GM12878 (cell line): ENCODE measurements around the gene ARL2. TPM values are rescaled to one million over a fixed set of nuclear protein-coding genes. Genes with fewer than 3 reads are reported as not detected.
"Not testable (repeated sequence)": the region's sequence is repeated elsewhere in the genome, so short reads cannot be mapped to it uniquely, and the experiment has no call there.

Source experiments
- ATAC-seq: fragments of 200-7000 bp; cut with Tn5 transposase; 3 replicates; pipeline ENCODE4 v1.9.1; 2020; ENCODE audit warnings: mild to moderate bottlenecking, moderate library complexity
- BruUV-seq: library from RNA; stranded (reverse); fragments of 400-500 nt; replicated peaks from 2 replicates; lab custom pipeline; 2021; lab: Mats Ljungman, UMichigan
- CTCF ChIA-PET: fragments of 300-600 bp; sonication (Branson Sonifier 250); formaldehyde crosslinking; extraction: SDS; loops from one replicate; lab custom pipeline; 2021; ENCODE audit warnings: inconsistent platforms; lab: Yijun Ruan, JAX
- POLR2A ChIA-PET: fragments of 350-600 bp; formaldehyde crosslinking; extraction: SDS; loops from one replicate; lab custom pipeline; 2021; ENCODE audit warnings: inconsistent platforms; lab: Charles Lee
- RAD21 ChIA-PET: fragments of 300-600 bp; sonication (Branson Sonifier 250); formaldehyde crosslinking; loops from one replicate; lab custom pipeline; 2023; ENCODE audit warnings: antibody characterized with exemption; ENCODE audit not compliant: unreplicated experiment; lab: Charles Lee
- SMC1A ChIA-PET: fragments of 300-600 bp; sonication (Branson Sonifier 250); formaldehyde crosslinking; loops from one replicate; lab custom pipeline; 2023; ENCODE audit not compliant: unreplicated experiment, uncharacterized antibody; lab: Charles Lee
- DNase-seq: peaks from one replicate; pipeline ENCODE4 v3.0.0-alpha.2; 2011; ENCODE audit warnings: low read depth, low spot score
- FAIRE-seq: peaks from 3 replicates; lab custom pipeline; 2011; peaks lifted over from hg19 to GRCh38; lab: Jason Lieb, UNC
- H2AFZ ChIP-seq: 2 replicates; pipeline ENCODE4 v1.6.0; 2011; ENCODE audit warnings: low read depth, low read length, control low read depth; ENCODE audit not compliant: control insufficient read depth
- H3K27ac ChIP-seq: 2 replicates; pipeline ENCODE4 v1.5.1; 2011; ENCODE audit warnings: control low read depth; ENCODE audit not compliant: control insufficient read depth, insufficient read depth
- H3K27me3 ChIP-seq, 2 experiments: replicated peaks in 1 of 2; 2 replicates each; pipeline versions ENCODE4 v1.6.0 to v1.6.1; 2011; ENCODE audit warnings: low read length in 1 of 2; ENCODE audit not compliant: control insufficient read depth in 2 of 2, insufficient read depth in 2 of 2
- H3K36me3 ChIP-seq, 2 experiments: 2 replicates each; pipeline ENCODE4 v1.5.1; 2011; ENCODE audit warnings: low read length in 1 of 2; ENCODE audit not compliant: control insufficient read depth in 2 of 2, insufficient read depth in 2 of 2
- H3K4me1 ChIP-seq: 2 replicates; pipeline ENCODE4 v1.6.1; 2011; ENCODE audit warnings: mild to moderate bottlenecking, low read length, moderate library complexity, mixed read lengths; ENCODE audit not compliant: control insufficient read depth, insufficient read depth
- H3K4me2 ChIP-seq: 2 replicates; pipeline ENCODE4 v1.6.0; 2011; ENCODE audit warnings: control low read depth; ENCODE audit not compliant: control insufficient read depth, insufficient read depth
- H3K4me3 ChIP-seq: fragments of 200-600 bp; sonication (generic); 2 replicates; pipeline ENCODE4 v1.5.1; 2016
- H3K79me2 ChIP-seq: 2 replicates; pipeline ENCODE4 v1.6.0; 2011; ENCODE audit warnings: low read length; ENCODE audit not compliant: control insufficient read depth, insufficient read depth
- H3K9ac ChIP-seq: 2 replicates; pipeline ENCODE4 v1.8.0; 2011; ENCODE audit warnings: low read length, control low read depth, mixed read lengths; ENCODE audit not compliant: control insufficient read depth, insufficient read depth
- H3K9me3 ChIP-seq: replicated peaks from 3 replicates; pipeline ENCODE4 v1.5.1; 2011; ENCODE audit warnings: mild to moderate bottlenecking, low read length; ENCODE audit not compliant: control insufficient read depth, insufficient read depth
- H4K20me1 ChIP-seq: 2 replicates; pipeline ENCODE4 v1.6.0; 2011; ENCODE audit not compliant: control insufficient read depth, insufficient read depth
- NFYA ChIP-seq: IDR thresholded peaks from 2 replicates; pipeline ENCODE4 v1.6.1; 2011; ENCODE audit warnings: low read depth, mild to moderate bottlenecking, low read length, improper control_type of control experiment, borderline replicate concordance
- NFYB ChIP-seq: IDR thresholded peaks from 2 replicates; pipeline ENCODE4 v1.6.1; 2011; ENCODE audit warnings: low read depth, mild to moderate bottlenecking, low read length, improper control_type of control experiment, moderate library complexity; ENCODE audit not compliant: insufficient read depth
- PML ChIP-seq: IDR thresholded peaks from 2 replicates; pipeline ENCODE4 v1.6.1; 2012; ENCODE audit warnings: low read length, inconsistent platforms
- WGBS: methylation state at CpG from one replicate; pipeline ENCODE4 v1.1.6; 2016; ENCODE audit warnings: low lambda C conversion rate; ENCODE audit not compliant: insufficient replicate concordance, insufficient coverage; ENCODE audit errors: missing lambda C conversion rate; 5-methylcytosine and 5-hydroxymethylcytosine counted together
- in situ Hi-C: fragments of 300-500 bp; cut with MboI; formaldehyde crosslinking; loops from 9 replicates; pipeline ENCODE4 v1.14.3; 2018; ENCODE audit warnings: mixed read lengths
- intact Hi-C: fragments of 100-400 bp; cut with micrococcal nuclease; formaldehyde crosslinking; loops from one replicate; pipeline ENCODE4 v1.14.2; 2022; ENCODE audit not compliant: unreplicated experiment
- polyA plus RNA-seq, 11 experiments: library from polyadenylated mRNA; depleted of rRNA in 4 of 11; unstranded in 6 of 11; stranded (reverse) in 5 of 11; fragments of >200 nt; fragmentation: Nextera tagmentation in 4 of 11; fragmentation: Illumina TruSeq in 1 of 11; extraction: Ambion mirVana in 4 of 11; extraction: Trizol in 1 of 11; gene quantifications; 1 replicate in 1 of 11; 2 replicates in 10 of 11; pipeline versions ENCODE4 v1.2.1 to v1.2.3, GENCODE V29; 2011 to 2016; ENCODE audit warnings: inconsistent platforms in 2 of 11, missing spikeins in 2 of 11, low read depth in 1 of 11
- total RNA-seq, 4 experiments: library from RNA; depleted of rRNA in 3 of 4; stranded (reverse); fragments of >200 nt in 3 of 4; fragmentation: Illumina TruSeq in 1 of 4; extraction: Trizol in 1 of 4; gene quantifications; 2 replicates each; pipeline versions ENCODE4 v1.2.1 to v1.2.3, GENCODE V29; 2013 to 2021
- TF ChIP-seq, protein P1 (sequence below): IDR thresholded peaks from 2 replicates; pipeline ENCODE4 v1.6.1; 2012; ENCODE audit warnings: improper control_type of control experiment, low read depth, low read length; ENCODE audit not compliant: insufficient replicate concordance

The ARL2 gene
- total and polyA plus RNA-seq, 10 of the 15 experiments (the other 5 are each of a cell fraction or from before 2014, with no cell fraction given): 4.1 to 138 (median 73.4) TPM

DNA sequence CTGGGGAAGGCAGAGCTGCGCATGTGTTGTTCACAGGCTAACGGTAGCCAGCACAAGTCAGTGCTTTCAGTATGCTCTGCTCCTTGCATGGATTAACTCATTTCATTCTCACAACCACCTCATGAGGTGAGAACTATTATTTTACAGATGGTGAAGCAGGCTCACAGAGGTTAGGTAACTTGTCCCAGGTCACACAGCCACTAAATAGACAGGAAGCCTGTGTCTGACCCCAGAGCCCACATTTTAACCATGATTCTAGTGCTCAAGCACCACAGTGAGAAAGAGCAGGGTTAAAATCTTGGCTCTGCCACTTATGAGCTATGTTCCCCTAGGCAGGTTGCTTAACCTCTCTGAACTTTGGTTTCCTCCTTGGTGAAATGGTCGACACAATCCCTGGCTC, 7.0 kb downstream of the ARL2 start (continued):
- TF ChIP-seq NFYB: no peak

DNA sequence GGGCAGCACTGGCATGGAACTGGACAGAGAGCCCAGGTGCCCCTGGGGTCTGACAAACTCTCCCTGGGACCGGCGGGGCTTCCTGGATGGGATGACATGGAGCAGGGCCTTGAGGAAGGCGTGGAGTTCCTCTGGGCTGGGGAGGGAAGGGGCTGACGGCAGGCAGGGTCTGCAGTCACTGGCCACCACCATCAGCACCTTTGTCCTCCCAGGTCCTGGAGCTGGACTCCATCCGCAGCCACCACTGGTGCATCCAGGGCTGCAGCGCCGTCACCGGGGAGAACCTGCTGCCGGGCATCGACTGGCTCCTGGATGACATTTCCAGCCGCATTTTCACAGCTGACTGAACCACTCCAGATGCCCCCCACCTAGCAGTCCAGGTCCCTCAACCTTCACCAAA, 7.5 kb downstream of the ARL2 start:
- POLR2A ChIA-PET: no interaction called here
- DNase-seq: no peak
- intact Hi-C loops (no loop called here), in situ Hi-C loops (no loop called here)
- Histone ChIP-seq H3K36me3 (peaks cover 0 to 5% of the 10 kb centered on the region in 2 experiments; a peak in 2 of 4 replicates), H3K9ac (no peak overlapping the region), H3K27ac (no peak overlapping the region), H3K4me1 (peaks cover 7% of the 10 kb centered on the region), H3K79me2 (no peaks in the 10 kb centered on the region; the same call in none of the 2 replicates), H4K20me1 (no peaks in the 10 kb centered on the region; the same call in 1 of the 2 replicates), H3K9me3 (no peaks in the 10 kb centered on the region), H3K4me2 (no peak overlapping the region), H3K4me3 (no peak overlapping the region), H2AFZ (no peak overlapping the region), H3K27me3 (no peaks in the 10 kb centered on the region)
- RAD21 ChIA-PET: no interaction called here
- no peak for FAIRE-seq
- CTCF ChIA-PET: no interaction called here
- BruUV-seq: no TSS peak
- TF ChIP-seq, protein P1, sequence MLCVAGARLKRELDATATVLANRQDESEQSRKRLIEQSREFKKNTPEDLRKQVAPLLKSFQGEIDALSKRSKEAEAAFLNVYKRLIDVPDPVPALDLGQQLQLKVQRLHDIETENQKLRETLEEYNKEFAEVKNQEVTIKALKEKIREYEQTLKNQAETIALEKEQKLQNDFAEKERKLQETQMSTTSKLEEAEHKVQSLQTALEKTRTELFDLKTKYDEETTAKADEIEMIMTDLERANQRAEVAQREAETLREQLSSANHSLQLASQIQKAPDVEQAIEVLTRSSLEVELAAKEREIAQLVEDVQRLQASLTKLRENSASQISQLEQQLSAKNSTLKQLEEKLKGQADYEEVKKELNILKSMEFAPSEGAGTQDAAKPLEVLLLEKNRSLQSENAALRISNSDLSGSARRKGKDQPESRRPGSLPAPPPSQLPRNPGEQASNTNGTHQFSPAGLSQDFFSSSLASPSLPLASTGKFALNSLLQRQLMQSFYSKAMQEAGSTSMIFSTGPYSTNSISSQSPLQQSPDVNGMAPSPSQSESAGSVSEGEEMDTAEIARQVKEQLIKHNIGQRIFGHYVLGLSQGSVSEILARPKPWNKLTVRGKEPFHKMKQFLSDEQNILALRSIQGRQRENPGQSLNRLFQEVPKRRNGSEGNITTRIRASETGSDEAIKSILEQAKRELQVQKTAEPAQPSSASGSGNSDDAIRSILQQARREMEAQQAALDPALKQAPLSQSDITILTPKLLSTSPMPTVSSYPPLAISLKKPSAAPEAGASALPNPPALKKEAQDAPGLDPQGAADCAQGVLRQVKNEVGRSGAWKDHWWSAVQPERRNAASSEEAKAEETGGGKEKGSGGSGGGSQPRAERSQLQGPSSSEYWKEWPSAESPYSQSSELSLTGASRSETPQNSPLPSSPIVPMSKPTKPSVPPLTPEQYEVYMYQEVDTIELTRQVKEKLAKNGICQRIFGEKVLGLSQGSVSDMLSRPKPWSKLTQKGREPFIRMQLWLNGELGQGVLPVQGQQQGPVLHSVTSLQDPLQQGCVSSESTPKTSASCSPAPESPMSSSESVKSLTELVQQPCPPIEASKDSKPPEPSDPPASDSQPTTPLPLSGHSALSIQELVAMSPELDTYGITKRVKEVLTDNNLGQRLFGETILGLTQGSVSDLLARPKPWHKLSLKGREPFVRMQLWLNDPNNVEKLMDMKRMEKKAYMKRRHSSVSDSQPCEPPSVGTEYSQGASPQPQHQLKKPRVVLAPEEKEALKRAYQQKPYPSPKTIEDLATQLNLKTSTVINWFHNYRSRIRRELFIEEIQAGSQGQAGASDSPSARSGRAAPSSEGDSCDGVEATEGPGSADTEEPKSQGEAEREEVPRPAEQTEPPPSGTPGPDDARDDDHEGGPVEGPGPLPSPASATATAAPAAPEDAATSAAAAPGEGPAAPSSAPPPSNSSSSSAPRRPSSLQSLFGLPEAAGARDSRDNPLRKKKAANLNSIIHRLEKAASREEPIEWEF: no peak
- TF ChIP-seq PML (no peak), NFYA (no peak)
- 98% methylated on average over 10 of the region's 11 CpGs for WGBS
- SMC1A ChIA-PET: interaction anchor here (1.0 kb wide), 1 partner anchor 78 kb away, joined by 3 read pairs; no protein-coding TSS in a partner anchor
- ATAC-seq: no peak

DNA sequence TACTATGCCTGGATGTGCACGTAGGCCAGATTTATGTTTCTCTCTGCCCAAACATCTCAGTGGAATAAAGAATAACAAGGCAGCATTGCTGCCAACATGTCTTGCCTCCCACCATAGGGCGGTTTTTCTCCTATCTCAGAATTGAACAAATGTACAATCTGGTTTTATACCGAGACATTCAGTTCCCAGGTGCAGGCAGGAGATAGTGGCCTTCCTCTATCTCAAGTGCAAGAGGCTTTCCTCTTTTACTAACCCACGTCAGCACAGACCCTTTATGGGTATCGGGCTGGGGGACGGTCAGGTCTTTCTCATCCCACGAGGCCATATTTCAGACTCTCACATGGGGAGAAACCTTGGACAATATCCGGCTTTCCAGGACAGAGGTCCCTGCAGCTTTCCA, 9.5 kb downstream of the ARL2 start:
- in situ Hi-C loops, BruUV-seq, CTCF ChIA-PET: not testable (repeated sequence)

More for the DNA sequence above, 9.5 kb downstream of the ARL2 start:
- H4K20me1 ChIP-seq, RAD21 ChIA-PET, H3K27me3 ChIP-seq, H3K4me3 ChIP-seq, H3K79me2 ChIP-seq, H3K27ac ChIP-seq, ATAC-seq, FAIRE-seq, DNase-seq, H3K4me2 ChIP-seq, SMC1A ChIA-PET, H3K4me1 ChIP-seq, H3K9me3 ChIP-seq, H3K36me3 ChIP-seq, H2AFZ ChIP-seq, intact Hi-C loops, H3K9ac ChIP-seq, POLR2A ChIA-PET: not testable (repeated sequence)
- 78% methylated on average over 8 of the region's 8 CpGs for WGBS
